ENCODE results near the gene TUBA8. TPM values are rescaled to one million over a fixed set of nuclear protein-coding genes. Genes with fewer than 3 reads are reported as not detected.

Gene TUBA8
- total and polyA plus RNA-seq, 8 donors, result 0.79 to 2.7 (median 2.0) TPM

DNA sequence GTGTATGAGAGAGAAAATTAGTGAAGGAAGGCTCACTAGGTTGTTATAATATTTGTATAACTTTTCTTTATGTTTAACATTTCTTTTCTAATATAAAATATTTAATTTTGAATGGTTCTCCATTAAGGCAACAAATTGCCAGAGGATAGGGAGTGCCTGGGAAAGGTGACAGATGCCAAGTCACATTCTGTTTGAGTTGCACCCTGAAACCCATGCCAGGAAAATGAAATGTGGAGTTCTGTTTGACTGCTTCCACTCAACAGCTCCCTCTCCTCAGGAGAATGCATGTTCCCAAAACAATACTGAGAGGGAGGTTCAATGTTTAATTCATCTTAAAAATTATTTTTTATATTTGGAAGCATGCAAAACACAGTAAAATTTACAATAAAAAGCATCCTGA, 33.5 kb downstream of the TUBA8 start:
- Histone ChIP-seq H3K27me3 (no peaks in the 10 kb centered on the region), H3K4me3 (no peak overlapping the region), H3K36me3 (peaks cover 0 to 5% of the 10 kb centered on the region in 2 donors), H3K4me1 (peaks cover 8 to 16% of the 10 kb centered on the region in 2 donors), H3K9me3 (peaks cover 0 to 4% of the 10 kb centered on the region in 2 donors), H3K27ac (no peak overlapping the region)
- TF ChIP-seq, protein P1, sequence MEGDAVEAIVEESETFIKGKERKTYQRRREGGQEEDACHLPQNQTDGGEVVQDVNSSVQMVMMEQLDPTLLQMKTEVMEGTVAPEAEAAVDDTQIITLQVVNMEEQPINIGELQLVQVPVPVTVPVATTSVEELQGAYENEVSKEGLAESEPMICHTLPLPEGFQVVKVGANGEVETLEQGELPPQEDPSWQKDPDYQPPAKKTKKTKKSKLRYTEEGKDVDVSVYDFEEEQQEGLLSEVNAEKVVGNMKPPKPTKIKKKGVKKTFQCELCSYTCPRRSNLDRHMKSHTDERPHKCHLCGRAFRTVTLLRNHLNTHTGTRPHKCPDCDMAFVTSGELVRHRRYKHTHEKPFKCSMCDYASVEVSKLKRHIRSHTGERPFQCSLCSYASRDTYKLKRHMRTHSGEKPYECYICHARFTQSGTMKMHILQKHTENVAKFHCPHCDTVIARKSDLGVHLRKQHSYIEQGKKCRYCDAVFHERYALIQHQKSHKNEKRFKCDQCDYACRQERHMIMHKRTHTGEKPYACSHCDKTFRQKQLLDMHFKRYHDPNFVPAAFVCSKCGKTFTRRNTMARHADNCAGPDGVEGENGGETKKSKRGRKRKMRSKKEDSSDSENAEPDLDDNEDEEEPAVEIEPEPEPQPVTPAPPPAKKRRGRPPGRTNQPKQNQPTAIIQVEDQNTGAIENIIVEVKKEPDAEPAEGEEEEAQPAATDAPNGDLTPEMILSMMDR (IDR thresholded peaks at IDR 0.05), result no peak
- DNase-seq, result no peak
- intact Hi-C loops (cut with DNase I), result no loop called here
- no peak for ATAC-seq

DNA sequence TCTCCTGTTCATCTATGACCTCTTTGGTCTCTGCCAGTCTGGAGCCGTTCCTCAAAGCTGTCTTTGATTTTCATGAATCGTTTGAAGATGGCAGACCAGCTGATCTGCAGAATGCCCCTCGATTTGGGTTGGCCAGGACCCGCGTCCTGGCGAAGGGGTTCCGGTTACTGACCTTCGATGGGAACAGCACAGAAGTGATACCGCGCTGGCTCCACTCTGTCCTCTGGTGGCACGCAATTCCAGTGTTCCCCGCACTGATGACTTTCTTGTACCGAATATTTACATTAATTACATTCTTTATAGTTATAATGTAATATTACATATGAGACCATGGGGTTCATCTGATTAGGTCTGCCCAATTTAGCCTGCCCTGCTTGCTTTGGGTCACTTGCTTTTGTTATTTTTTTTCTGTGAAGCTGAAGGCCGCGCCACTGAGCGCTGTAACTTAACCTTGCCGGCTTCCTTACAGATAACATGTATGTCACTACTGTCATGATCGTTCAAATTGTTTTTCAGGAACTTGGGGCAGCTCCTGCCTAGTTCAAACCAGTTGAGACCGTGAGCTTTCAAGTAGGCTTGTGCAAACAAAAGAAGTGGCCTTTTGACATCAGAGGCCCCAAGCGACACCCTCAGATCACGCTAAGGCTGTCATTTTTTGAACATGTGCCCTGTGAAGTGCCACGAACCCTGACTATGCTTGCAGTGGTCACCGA, 35.2 kb downstream of the TUBA8 start:
- ATAC-seq, result peak; percentile 7
- intact Hi-C loops (cut with DNase I), result no loop called here
- Histone ChIP-seq H3K4me3 (no peak overlapping the region), H3K27me3 (no peaks in the 10 kb centered on the region), H3K27ac (no peak overlapping the region), H3K4me1 (peaks cover 10 to 28% of the 10 kb centered on the region in 2 donors), H3K9me3 (peaks cover 0 to 4% of the 10 kb centered on the region in 2 donors), H3K36me3 (peaks cover 0 to 5% of the 10 kb centered on the region in 2 donors)
- peak in 1 of 4 donors; percentile 32 for DNase-seq
- TF ChIP-seq, protein P1 (IDR thresholded peaks at IDR 0.05), result no peak

DNA sequence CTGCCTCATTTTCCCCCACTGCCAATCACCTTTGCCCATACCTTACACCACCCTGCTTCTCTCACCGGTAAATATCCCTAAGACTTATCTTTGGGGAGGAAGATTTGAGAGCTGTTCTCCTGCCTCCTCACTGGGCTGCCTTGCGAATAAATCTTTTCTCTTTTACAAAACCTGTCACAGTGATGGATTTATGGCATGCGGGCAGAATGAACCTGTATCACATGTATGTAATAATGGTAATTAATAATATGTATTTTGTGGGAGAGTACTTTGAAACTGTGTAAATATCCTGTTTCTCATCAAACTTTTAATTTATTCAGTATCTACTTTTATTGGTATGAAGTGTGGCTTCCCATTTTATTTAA, 35.8 kb downstream of the TUBA8 start:
- intact Hi-C loops (cut with DNase I), result no loop called here
- TF ChIP-seq, protein P1 (IDR thresholded peaks at IDR 0.05), result no peak
- DNase-seq (no peak), ATAC-seq (no peak)
- Histone ChIP-seq H3K4me1 (peaks cover 16 to 33% of the 10 kb centered on the region in 2 donors), H3K27me3 (no peaks in the 10 kb centered on the region), H3K9me3 (peaks cover 0 to under 1% of the 10 kb centered on the region in 2 donors), H3K36me3 (peaks cover 0 to 2% of the 10 kb centered on the region in 2 donors), H3K4me3 (no peak overlapping the region), H3K27ac (no peak overlapping the region)

DNA sequence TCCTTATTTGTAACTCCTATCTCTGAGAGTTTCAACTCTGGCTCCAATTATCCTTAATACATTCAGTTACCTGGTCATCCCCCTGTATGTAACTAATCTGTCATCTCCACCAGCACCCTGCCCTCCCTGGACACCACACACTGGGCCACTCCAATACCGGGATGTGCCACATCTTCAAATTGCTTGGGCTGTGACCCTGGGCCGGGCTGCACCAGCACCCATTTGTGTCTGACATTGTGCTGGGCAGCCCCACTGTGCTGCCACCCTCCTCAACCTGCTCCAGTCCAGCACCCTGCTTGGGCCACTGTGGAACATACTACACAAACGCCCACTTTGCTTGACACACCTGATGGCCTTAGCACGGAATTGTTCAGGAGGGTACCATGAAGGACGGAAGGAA, 37.2 kb downstream of the TUBA8 start:
- ATAC-seq, result no peak

DNA sequence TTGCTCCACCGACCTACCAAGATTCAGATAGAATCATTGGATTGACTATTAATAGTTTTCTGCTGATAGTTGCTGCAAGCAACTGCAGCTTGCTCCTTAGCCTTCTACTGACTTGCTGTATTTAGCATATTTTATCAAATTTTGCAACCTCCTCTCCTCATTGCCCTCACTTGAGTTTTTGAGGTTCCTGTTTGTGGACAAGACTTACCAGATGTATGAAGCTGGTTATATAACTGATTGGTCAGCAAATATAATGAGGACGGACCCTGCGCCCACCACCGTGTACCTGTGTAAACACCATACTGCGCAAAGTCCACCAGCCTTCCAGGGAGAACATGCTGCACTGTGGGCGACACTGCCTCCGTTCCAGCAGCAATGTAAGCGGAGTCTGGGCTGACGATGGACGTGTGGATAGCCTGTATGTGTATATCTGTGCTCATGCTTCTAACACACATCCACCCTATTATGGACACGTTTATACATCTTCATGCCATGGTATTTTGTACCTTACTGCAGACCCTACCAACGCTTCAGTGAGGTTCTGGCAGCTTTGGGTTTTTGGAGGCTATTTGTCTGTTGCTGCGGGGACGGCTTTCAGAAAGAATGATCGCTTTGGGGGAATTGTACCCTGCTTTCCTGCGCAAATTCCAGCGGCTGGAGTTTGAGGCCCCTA, 37.8 kb downstream of the TUBA8 start:
- no peaks in the 10 kb centered on the region for H3K27me3 ChIP-seq
- peaks cover 16 to 34% of the 10 kb centered on the region in 2 donors for H3K4me1 ChIP-seq
- ATAC-seq, result no peak
- H3K27ac ChIP-seq, result peak overlapping the region in 1 of 2 donors; percentile 87
- no peaks in the 10 kb centered on the region for H3K36me3 ChIP-seq
- H3K4me3 ChIP-seq, result no peak overlapping the region
- intact Hi-C loops (cut with DNase I), result no loop called here
- TF ChIP-seq, protein P1 (IDR thresholded peaks at IDR 0.05), result no peak
- no peak for DNase-seq
- no peaks in the 10 kb centered on the region for H3K9me3 ChIP-seq

More for the DNA sequence above, 37.2 kb downstream of the TUBA8 start:
- Histone ChIP-seq H3K4me3 (no peak overlapping the region), H3K36me3 (no peaks in the 10 kb centered on the region), H3K27me3 (no peaks in the 10 kb centered on the region), H3K4me1 (peaks cover 16 to 34% of the 10 kb centered on the region in 2 donors), H3K27ac (peak overlapping the region in 1 of 2 donors; percentile 87), H3K9me3 (no peaks in the 10 kb centered on the region)
- DNase-seq, result no peak
- TF ChIP-seq, protein P1 (IDR thresholded peaks at IDR 0.05), result no peak
- intact Hi-C loops (cut with DNase I), result no loop called here
